Measurements from ENCODE around the gene UBAC2.

DNA sequence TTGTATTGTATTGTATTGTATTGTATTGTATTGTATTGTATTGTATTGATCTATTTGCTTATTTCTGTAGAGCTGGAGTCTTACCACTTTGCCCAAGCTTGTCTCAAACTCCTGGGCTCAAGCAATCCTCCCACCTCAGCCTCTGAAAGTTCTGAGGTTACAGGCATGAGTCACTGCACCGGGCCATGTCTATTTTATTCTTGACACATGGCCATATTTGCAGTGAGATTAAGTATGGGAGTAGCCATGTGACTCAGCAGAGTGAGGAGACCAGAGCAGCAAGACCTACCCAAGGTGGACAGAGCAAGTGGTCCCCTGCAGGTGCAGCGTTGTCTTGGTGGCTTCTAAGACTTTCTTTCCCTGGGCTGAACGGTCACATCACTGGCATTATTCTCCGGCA, 49.1 kb upstream of the UBAC2 start:
- TF ChIP-seq, protein P1, sequence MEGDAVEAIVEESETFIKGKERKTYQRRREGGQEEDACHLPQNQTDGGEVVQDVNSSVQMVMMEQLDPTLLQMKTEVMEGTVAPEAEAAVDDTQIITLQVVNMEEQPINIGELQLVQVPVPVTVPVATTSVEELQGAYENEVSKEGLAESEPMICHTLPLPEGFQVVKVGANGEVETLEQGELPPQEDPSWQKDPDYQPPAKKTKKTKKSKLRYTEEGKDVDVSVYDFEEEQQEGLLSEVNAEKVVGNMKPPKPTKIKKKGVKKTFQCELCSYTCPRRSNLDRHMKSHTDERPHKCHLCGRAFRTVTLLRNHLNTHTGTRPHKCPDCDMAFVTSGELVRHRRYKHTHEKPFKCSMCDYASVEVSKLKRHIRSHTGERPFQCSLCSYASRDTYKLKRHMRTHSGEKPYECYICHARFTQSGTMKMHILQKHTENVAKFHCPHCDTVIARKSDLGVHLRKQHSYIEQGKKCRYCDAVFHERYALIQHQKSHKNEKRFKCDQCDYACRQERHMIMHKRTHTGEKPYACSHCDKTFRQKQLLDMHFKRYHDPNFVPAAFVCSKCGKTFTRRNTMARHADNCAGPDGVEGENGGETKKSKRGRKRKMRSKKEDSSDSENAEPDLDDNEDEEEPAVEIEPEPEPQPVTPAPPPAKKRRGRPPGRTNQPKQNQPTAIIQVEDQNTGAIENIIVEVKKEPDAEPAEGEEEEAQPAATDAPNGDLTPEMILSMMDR (IDR thresholded peaks at IDR 0.05): no peak
- no peak for TF ChIP-seq EZH2phosphoT487 (IDR thresholded peaks at IDR 0.05)

Data from neural progenitor cell (in vitro differentiated cells).